Trophoblast cell (in vitro differentiated cells and primary cell): ENCODE results near the gene AGBL1.
A peak's percentile ranks its signal among the peaks of the same experiment; 100 is the strongest.

ENCODE experiments used
- DNase-seq, 2 donors: peaks; one replicate each; pipeline ENCODE4 v3.0.0-alpha.2; 2016
- H2AFZ ChIP-seq: 2 replicates; pipeline ENCODE4 v1.6.1; 2013; ENCODE audit warnings: low read length, moderate library complexity, mild to moderate bottlenecking; ENCODE audit not compliant: insufficient read depth, poor library complexity
- H2AK5ac ChIP-seq: 2 replicates; pipeline ENCODE4 v1.6.1; 2013; ENCODE audit warnings: mild to moderate bottlenecking, low read length
- H2BK120ac ChIP-seq: 2 replicates; pipeline ENCODE4 v1.6.1; 2013; ENCODE audit warnings: low read length, mild to moderate bottlenecking, moderate library complexity; ENCODE audit not compliant: insufficient read depth, poor library complexity
- H2BK12ac ChIP-seq: 2 replicates; pipeline ENCODE4 v1.6.1; 2013; ENCODE audit warnings: mild to moderate bottlenecking, low read length, moderate library complexity
- H2BK5ac ChIP-seq: 2 replicates; pipeline ENCODE4 v1.6.1; 2013; ENCODE audit warnings: low read length, low read depth, moderate library complexity, mild to moderate bottlenecking; ENCODE audit not compliant: poor library complexity
- H3K14ac ChIP-seq: 2 replicates; pipeline ENCODE4 v1.6.1; 2013; ENCODE audit warnings: mild to moderate bottlenecking, low read length
- H3K18ac ChIP-seq: 2 replicates; pipeline ENCODE4 v1.6.1; 2013; ENCODE audit warnings: mild to moderate bottlenecking, low read length
- H3K23ac ChIP-seq: 2 replicates; pipeline ENCODE4 v1.6.1; 2013; ENCODE audit warnings: low read length
- H3K27ac ChIP-seq: 2 replicates; pipeline ENCODE4 v1.5.1; 2013; ENCODE audit warnings: low read depth, mild to moderate bottlenecking, inconsistent platforms, low read length, moderate library complexity
- H3K27me3 ChIP-seq: 2 replicates; pipeline ENCODE4 v1.6.1; 2013; ENCODE audit warnings: inconsistent platforms, mild to moderate bottlenecking, low read length, moderate library complexity; ENCODE audit not compliant: insufficient read depth
- H3K36me3 ChIP-seq, 2 experiments: 1 replicate in 1 of 2; 2 replicates in 1 of 2; pipeline ENCODE4 v1.6.1; 2013; ENCODE audit warnings: low read length in 2 of 2, mild to moderate bottlenecking in 2 of 2, moderate library complexity in 1 of 2; ENCODE audit not compliant: insufficient read depth in 2 of 2, control insufficient read depth in 1 of 2
- H3K4ac ChIP-seq: 2 replicates; pipeline ENCODE4 v1.6.1; 2013; ENCODE audit warnings: low read depth, mild to moderate bottlenecking, low read length, moderate library complexity
- H3K4me1 ChIP-seq, 2 experiments: 1 replicate in 1 of 2; 2 replicates in 1 of 2; pipeline ENCODE4 v1.6.1; 2013; ENCODE audit warnings: low read length in 2 of 2, mild to moderate bottlenecking in 2 of 2, moderate library complexity in 1 of 2; ENCODE audit not compliant: insufficient read depth in 2 of 2, control insufficient read depth in 1 of 2
- H3K4me2 ChIP-seq: 2 replicates; pipeline ENCODE4 v1.6.1; 2013; ENCODE audit warnings: inconsistent platforms, mild to moderate bottlenecking, low read length, moderate library complexity
- H3K4me3 ChIP-seq: 2 replicates; pipeline ENCODE4 v1.5.1; 2013; ENCODE audit warnings: mild to moderate bottlenecking, low read depth, low read length, inconsistent platforms
- H3K79me1 ChIP-seq: one replicate; pipeline ENCODE4 v1.6.1; 2013; ENCODE audit warnings: low read length
- H3K79me2 ChIP-seq: 2 replicates; pipeline ENCODE4 v1.6.1; 2013; ENCODE audit warnings: low read length, mild to moderate bottlenecking; ENCODE audit not compliant: control insufficient read depth, insufficient read depth, poor library complexity
- H3K9ac ChIP-seq: 2 replicates; pipeline ENCODE4 v1.6.1; 2013; ENCODE audit warnings: mild to moderate bottlenecking, low read length
- H3K9me3 ChIP-seq: 2 replicates; pipeline ENCODE4 v1.6.1; 2013; ENCODE audit warnings: low read depth, mild to moderate bottlenecking, control low read depth, inconsistent platforms, low read length; ENCODE audit not compliant: insufficient read depth
- H4K12ac ChIP-seq: 2 replicates; pipeline ENCODE4 v1.6.1; 2013; ENCODE audit warnings: low read depth, mild to moderate bottlenecking, low read length, moderate library complexity
- H4K8ac ChIP-seq: 2 replicates; pipeline ENCODE4 v1.6.1; 2013; ENCODE audit warnings: low read depth, mild to moderate bottlenecking, low read length, moderate library complexity
- H4K91ac ChIP-seq: one replicate; pipeline ENCODE4 v1.6.1; 2013; ENCODE audit warnings: low read depth, mild to moderate bottlenecking, low read length, moderate library complexity
- WGBS: extraction: QIAGEN DNeasy Blood & Tissue Kit; methylation state at CpG from one replicate; pipeline ENCODE4 v1.1.7; 2013; ENCODE audit warnings: missing lambda C conversion rate; ENCODE audit not compliant: insufficient read length, insufficient coverage; ENCODE audit errors: extremely low coverage; 5-methylcytosine and 5-hydroxymethylcytosine counted together

AGBL1 gene

GRCh38 chr15:86649277-86649676, 569.6 kb downstream of the AGBL1 start:
- Histone ChIP-seq H4K8ac (no peak overlapping the region), H4K12ac (no peak overlapping the region), H3K4me3 (no peak overlapping the region), H3K14ac (no peak overlapping the region), H2BK120ac (no peak overlapping the region), H2BK5ac (no peak overlapping the region), H3K4ac (no peak overlapping the region), H3K4me1 (no peaks in the 10 kb centered on the region), H2AFZ (no peak overlapping the region), H3K18ac (no peak overlapping the region), H3K79me1 (no peaks in the 10 kb centered on the region), H3K27ac (no peak overlapping the region), H2BK12ac (no peak overlapping the region), H3K9ac (no peak overlapping the region), H3K23ac (no peak overlapping the region), H4K91ac (no peak overlapping the region), H3K4me2 (no peak overlapping the region), H3K9me3 (no peaks in the 10 kb centered on the region), H2AK5ac (no peak overlapping the region), H3K36me3 (no peaks in the 10 kb centered on the region), H3K27me3 (no peaks in the 10 kb centered on the region), H3K79me2 (no peaks in the 10 kb centered on the region)
- DNase-seq: no peak

GRCh38 chr15:86650094-86650493, 570.4 kb downstream of the AGBL1 start:
- Histone ChIP-seq H3K27me3 (no peaks in the 10 kb centered on the region), H3K4ac (no peak overlapping the region), H3K9ac (no peak overlapping the region), H3K4me3 (no peak overlapping the region), H3K27ac (no peak overlapping the region), H2AK5ac (no peak overlapping the region), H2BK5ac (no peak overlapping the region), H3K36me3 (no peaks in the 10 kb centered on the region), H3K4me1 (no peaks in the 10 kb centered on the region), H2AFZ (no peak overlapping the region), H3K79me1 (no peaks in the 10 kb centered on the region), H4K91ac (no peak overlapping the region), H3K23ac (no peak overlapping the region), H4K12ac (no peak overlapping the region), H2BK12ac (no peak overlapping the region), H3K79me2 (no peaks in the 10 kb centered on the region), H2BK120ac (no peak overlapping the region), H3K9me3 (no peaks in the 10 kb centered on the region), H3K4me2 (no peak overlapping the region), H3K14ac (no peak overlapping the region), H3K18ac (no peak overlapping the region), H4K8ac (no peak overlapping the region)
- no CpG with 5 or more reads among the region's 1 CpG for WGBS
- peak in 1 of 2 donors; percentile 17 for DNase-seq

- Histone ChIP-seq H2AFZ (no peak overlapping the region), H3K14ac (no peak overlapping the region), H2BK5ac (no peak overlapping the region), H3K4me3 (no peak overlapping the region), H2AK5ac (no peak overlapping the region), H3K4me2 (no peak overlapping the region), H2BK120ac (no peak overlapping the region), H2BK12ac (no peak overlapping the region), H4K12ac (no peak overlapping the region), H3K4ac (no peak overlapping the region), H3K9ac (no peak overlapping the region), H3K4me1 (no peaks in the 10 kb centered on the region), H3K79me2 (no peaks in the 10 kb centered on the region), H3K9me3 (no peaks in the 10 kb centered on the region), H3K27me3 (no peaks in the 10 kb centered on the region), H3K36me3 (no peaks in the 10 kb centered on the region), H3K23ac (no peak overlapping the region), H4K91ac (no peak overlapping the region), H3K18ac (no peak overlapping the region), H3K27ac (no peak overlapping the region), H4K8ac (no peak overlapping the region), H3K79me1 (no peaks in the 10 kb centered on the region)
- no peak for DNase-seq
- WGBS: no CpG with 5 or more reads among the region's 6 CpGs
Observed at GRCh38 chr15:86653344-86654197, 573.9 kb downstream of the AGBL1 start.

- Histone ChIP-seq H3K79me2 (no peaks in the 10 kb centered on the region), H2BK120ac (no peak overlapping the region), H3K14ac (no peak overlapping the region), H3K4me1 (no peaks in the 10 kb centered on the region), H3K4me3 (no peak overlapping the region), H3K27ac (no peak overlapping the region), H3K4me2 (no peak overlapping the region), H4K8ac (no peak overlapping the region), H2BK5ac (no peak overlapping the region), H3K4ac (no peak overlapping the region), H3K27me3 (no peaks in the 10 kb centered on the region), H3K9me3 (no peaks in the 10 kb centered on the region), H3K79me1 (no peaks in the 10 kb centered on the region), H3K9ac (no peak overlapping the region), H4K91ac (no peak overlapping the region), H4K12ac (no peak overlapping the region), H3K36me3 (no peaks in the 10 kb centered on the region), H2BK12ac (no peak overlapping the region), H3K23ac (no peak overlapping the region), H2AFZ (no peak overlapping the region), H3K18ac (no peak overlapping the region), H2AK5ac (no peak overlapping the region)
- DNase-seq: no peak
- no CpG with 5 or more reads among the region's 3 CpGs for WGBS
Observed at GRCh38 chr15:86654501-86654900, 574.8 kb downstream of the AGBL1 start.
